Calu3 (cell line): ENCODE results near the gene NOVA2. TPM values are rescaled to one million over a fixed set of nuclear protein-coding genes. Genes with fewer than 3 reads are reported as not detected.

ENCODE experiments used
- BruUV-seq: library from RNA; stranded (reverse); fragments of 400-500 nt; replicated peaks from 2 replicates; lab custom pipeline; 2021; lab: Mats Ljungman, UMichigan
- CTCF ChIA-PET: fragments of 300-600 bp; sonication (Branson Sonifier 250); formaldehyde crosslinking; loops from one replicate; lab custom pipeline; 2022; ENCODE audit warnings: antibody characterized with exemption; lab: Charles Lee
- DNase-seq: peaks from one replicate; pipeline ENCODE4 v3.0.0; 2022
- H3K27ac Mint-ChIP-seq: one replicate; pipeline ENCODE4 v1.8.0; 2022; ENCODE audit warnings: mixed read lengths; ENCODE audit not compliant: unreplicated experiment
- H3K27me3 Mint-ChIP-seq: one replicate; pipeline ENCODE4 v1.8.0; 2022; ENCODE audit warnings: mixed read lengths; ENCODE audit not compliant: unreplicated experiment
- H3K36me3 Mint-ChIP-seq: one replicate; pipeline ENCODE4 v1.8.0; 2022; ENCODE audit warnings: mild to moderate bottlenecking, moderate library complexity, mixed read lengths; ENCODE audit not compliant: insufficient read depth, unreplicated experiment
- H3K4me1 Mint-ChIP-seq: one replicate; pipeline ENCODE4 v1.8.0; 2022; ENCODE audit warnings: mild to moderate bottlenecking, low read depth, mixed read lengths; ENCODE audit not compliant: unreplicated experiment
- H3K4me3 Mint-ChIP-seq: one replicate; pipeline ENCODE4 v1.8.0; 2022; ENCODE audit warnings: mild to moderate bottlenecking, low read depth, moderate library complexity, mixed read lengths; ENCODE audit not compliant: unreplicated experiment
- H3K9me3 Mint-ChIP-seq: one replicate; pipeline ENCODE4 v1.8.0; 2022; ENCODE audit warnings: low read depth, mixed read lengths; ENCODE audit not compliant: unreplicated experiment
- CTCF ChIP-seq: fragments of 200-600 bp; IDR thresholded peaks from one replicate; pipeline ENCODE4 v1.8.0; 2022; ENCODE audit warnings: antibody characterized with exemption; ENCODE audit not compliant: unreplicated experiment
- intact Hi-C: fragments of 100-400 bp; cut with micrococcal nuclease; formaldehyde crosslinking; loops from one replicate; pipeline ENCODE4 v1.10.0; 2022; ENCODE audit not compliant: unreplicated experiment
- total RNA-seq: library from RNA; stranded (reverse); gene quantifications from 2 replicates; pipeline ENCODE4 v1.2.3, GENCODE V29; 2022

Gene NOVA2
- total RNA-seq, 1 experiment from 2014 or later, result not detected

DNA sequence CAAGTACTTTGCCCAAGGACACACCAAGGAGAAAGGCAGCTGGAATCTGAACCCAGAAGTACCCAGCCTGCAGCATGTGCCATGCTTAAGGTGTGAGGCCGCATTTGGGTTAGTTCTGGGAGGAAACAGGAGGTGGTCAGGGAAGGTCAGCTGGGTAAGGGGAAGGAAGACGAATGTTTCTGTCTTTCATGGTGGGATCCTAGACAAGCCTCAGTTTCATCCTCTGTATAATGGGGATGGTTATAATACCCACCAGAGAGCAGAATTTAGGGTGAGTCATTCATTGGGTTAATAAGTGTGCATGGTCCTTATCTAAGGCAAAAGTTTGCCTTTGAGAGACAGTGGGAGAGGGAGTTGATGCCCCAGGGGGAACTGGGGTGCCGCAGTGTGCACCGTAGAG is 25.2 kb upstream of the NOVA2 start:
- H3K27me3 Mint-ChIP-seq, result no peaks in the 10 kb centered on the region
- H3K9me3 Mint-ChIP-seq, result no peaks in the 10 kb centered on the region
- CTCF ChIA-PET, result no interaction called here
- intact Hi-C loops, result no loop called here
- no peak for TF ChIP-seq CTCF
- H3K4me3 Mint-ChIP-seq, result no peak overlapping the region
- no peaks in the 10 kb centered on the region for H3K36me3 Mint-ChIP-seq
- peaks cover 10% of the 10 kb centered on the region for H3K4me1 Mint-ChIP-seq
- DNase-seq, result no peak
- H3K27ac Mint-ChIP-seq, result no peak overlapping the region
- no TSS peak for BruUV-seq

- DNase-seq, result no peak
- H3K9me3 Mint-ChIP-seq, result no peaks in the 10 kb centered on the region
- no TSS peak for BruUV-seq
- TF ChIP-seq CTCF, result no peak
- peaks cover 10% of the 10 kb centered on the region for H3K4me1 Mint-ChIP-seq
- H3K27me3 Mint-ChIP-seq, result no peaks in the 10 kb centered on the region
- H3K4me3 Mint-ChIP-seq, result no peak overlapping the region
- CTCF ChIA-PET, result no interaction called here
- intact Hi-C loops, result no loop called here
- no peak overlapping the region for H3K27ac Mint-ChIP-seq
- H3K36me3 Mint-ChIP-seq, result no peaks in the 10 kb centered on the region
Measured at GRCh38 chr19:45996933-45997332, 23.3 kb upstream of the NOVA2 start.

- Mint-ChIP-seq H3K4me1 (peaks cover 10% of the 10 kb centered on the region), H3K27ac (no peak overlapping the region), H3K9me3 (no peaks in the 10 kb centered on the region), H3K27me3 (peaks cover 2% of the 10 kb centered on the region), H3K4me3 (no peak overlapping the region), H3K36me3 (no peaks in the 10 kb centered on the region)
- TSS peak; percentile 76 for BruUV-seq
- no peak for DNase-seq
- intact Hi-C loops, result no loop called here
- CTCF ChIA-PET, result interaction anchor here (0.5 to 2.2 kb wide), 14 partner anchors 10 to 269 kb away, joined by 3 to 6 read pairs (median 4); partner anchors contain the start of genes FOXA3, MYPOP and SYMPK
- TF ChIP-seq CTCF, result no peak
Measured at GRCh38 chr19:45995715-45996385, 22.2 kb upstream of the NOVA2 start.

GRCh38 chr19:45994998-45995714 is 21.5 kb upstream of the NOVA2 start, which contains the start of gene CCDC61:
CCDC61 (plus strand) TSS chr19:45995467; CDS start chr19:46003019, 7,552 bp downstream.
- Mint-ChIP-seq H3K9me3 (no peaks in the 10 kb centered on the region), H3K4me1 (peaks cover 10% of the 10 kb centered on the region), H3K27me3 (peaks cover 9% of the 10 kb centered on the region), H3K27ac (no peak within 1 kb of the TSS), H3K4me3 (no peak within 1 kb of the TSS), H3K36me3 (no peaks in the 10 kb centered on the region)
- no peak for TF ChIP-seq CTCF
- BruUV-seq, result no TSS peak
- CTCF ChIA-PET, result interaction anchor here (0.5 to 2.2 kb wide), 14 partner anchors 9 to 270 kb away, joined by 3 to 6 read pairs (median 4); partner anchors contain the start of genes FOXA3, MYPOP and SYMPK
- intact Hi-C loops, result no loop called here
- DNase-seq, result peak; percentile 97
